Stimulated activated CD8-positive, alpha-beta memory T cell treated with anti-CD3 and anti-CD28 coated beads, Interleukin-2, amount 100 ng/mL, for 1 hour (primary cell): ENCODE measurements around the gene SEMA5A.

Experiments
- DNase-seq, 2 donors: peaks; one replicate each; pipeline ENCODE4 v3.0.0-alpha.2; 2020; ENCODE audit warnings: low read depth in 2 of 2

Gene SEMA5A

DNA sequence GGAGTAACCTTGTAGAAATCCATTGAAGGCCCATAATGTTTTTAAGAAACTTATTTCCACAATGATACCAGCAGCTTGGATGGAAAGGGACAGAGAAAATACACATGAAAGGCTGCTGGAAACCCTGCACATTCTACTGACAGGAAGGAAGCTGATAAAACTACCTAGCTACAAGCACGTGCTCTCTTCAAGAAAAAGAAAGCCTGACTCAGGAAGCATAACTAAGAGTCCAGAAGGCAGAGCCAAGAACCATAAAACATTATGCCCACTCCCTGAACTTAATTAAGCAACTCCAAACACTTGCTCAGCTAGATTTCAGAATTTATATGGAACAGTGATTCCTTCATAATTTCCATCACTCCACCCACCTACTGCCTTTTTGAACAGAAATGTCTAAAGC, 430.8 kb downstream of the SEMA5A start:
- no peak for DNase-seq

DNA sequence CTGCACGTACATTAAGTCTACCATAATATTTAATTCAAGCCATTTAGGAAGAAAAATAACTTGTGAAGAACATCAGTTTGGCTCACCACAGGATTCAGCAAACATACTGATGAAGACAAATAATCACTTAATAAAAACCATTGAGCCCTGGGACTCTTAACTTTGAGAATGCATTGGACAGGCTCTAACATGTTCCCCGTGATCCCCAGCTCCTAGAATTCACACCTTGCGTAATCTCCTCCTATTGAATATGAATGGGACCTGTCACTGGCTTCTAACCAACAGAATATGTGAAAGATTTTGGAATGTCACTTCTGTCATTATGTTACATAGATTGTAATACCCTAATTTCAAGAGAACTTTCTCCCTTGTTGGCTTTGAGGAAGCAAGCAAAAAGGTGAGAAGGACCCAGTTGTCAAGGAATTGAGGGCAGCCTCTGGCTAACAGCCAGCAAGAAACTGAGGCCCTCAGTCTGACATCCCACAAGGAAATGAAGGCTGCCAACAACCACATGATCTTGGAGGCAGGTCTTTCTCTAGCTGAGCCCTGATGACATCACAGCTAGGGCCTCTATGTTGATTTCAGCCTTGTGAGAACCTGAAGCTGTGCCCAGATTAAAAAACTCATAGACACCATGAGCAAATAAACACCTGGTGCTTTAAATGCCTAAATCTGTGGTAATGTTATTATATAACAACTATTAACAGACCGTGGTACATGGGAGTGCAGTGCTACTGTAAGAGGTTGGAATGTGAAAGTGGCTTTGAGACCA, 433.2 kb downstream of the SEMA5A start:
- DNase-seq: no peak

DNA sequence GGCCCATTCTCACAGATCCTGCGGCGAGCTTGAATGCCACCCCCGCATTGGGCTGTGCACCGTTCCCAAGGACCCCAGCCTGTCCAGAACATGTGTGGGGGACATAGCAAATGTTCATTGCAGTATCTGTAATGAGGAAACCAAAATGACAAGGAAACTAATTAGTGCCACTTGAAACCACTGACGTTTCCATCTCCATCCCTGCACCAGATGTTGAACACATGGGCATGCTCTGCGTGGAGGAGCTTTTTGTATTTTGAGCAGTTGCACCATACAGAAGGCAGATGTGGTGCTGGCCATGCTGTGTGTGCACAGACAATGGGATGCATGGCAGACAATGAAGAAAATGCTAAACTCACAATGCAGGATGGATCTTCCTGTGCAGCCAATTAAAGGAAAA, 437.7 kb downstream of the SEMA5A start:
- no peak for DNase-seq

DNA sequence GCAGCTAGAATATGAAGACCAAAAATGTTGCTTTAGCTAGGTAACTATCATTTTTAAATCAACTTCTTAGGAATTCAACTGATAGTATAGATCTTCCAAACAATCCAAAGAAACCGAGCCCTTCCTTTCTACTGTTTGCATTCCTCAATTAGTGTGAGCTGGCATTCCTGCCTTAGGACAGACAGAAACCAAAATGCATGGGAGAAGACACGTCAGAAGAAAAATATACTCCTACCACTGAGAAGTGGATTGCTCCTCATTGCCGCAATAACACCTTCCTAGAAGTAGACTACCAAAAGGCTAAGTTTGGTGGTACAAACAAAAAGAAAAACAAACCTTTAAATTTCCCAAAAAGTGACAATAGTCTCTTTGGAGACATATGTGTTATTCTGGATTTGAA, 440.0 kb downstream of the SEMA5A start:
- DNase-seq: no peak

DNA sequence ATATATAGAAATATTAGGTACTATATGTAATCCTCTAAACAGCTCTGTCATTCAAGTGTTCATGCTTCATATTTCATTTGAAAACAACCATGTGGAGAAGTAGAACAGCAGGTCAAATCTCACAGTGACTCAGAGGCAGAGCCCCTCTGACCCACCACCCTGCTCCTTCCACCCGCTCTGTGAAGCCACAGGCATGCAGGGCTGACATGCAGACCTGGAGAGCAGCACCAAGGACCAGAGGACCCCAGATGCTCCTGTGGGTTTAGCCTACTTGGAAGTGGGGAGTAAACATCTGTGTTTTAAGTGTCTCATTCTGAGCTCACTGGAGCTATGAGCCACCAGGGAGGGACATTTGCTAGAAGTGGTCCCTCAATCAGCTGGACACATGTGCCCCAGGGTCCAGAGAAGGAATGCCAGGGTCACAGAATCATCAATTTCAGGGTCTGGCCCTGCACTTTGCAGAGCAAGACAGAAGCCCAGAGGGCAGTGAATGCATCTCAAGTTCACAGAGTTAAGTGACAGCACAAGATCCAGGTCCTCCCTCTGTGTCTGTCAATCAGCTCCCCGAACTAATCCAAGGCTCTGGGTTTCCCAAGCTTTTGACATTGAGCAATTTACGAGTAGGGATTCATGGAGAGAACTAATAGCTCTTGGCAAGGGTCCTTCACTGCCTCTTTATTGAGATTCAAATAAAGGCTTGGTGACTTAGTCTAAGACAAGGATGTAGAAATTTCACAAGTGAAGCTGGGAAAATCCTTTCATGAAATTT, 441.1 kb downstream of the SEMA5A start:
- no peak for DNase-seq

- DNase-seq: no peak
Observed at GRCh38 chr5:9103290-9103689, 442.6 kb downstream of the SEMA5A start.

DNA sequence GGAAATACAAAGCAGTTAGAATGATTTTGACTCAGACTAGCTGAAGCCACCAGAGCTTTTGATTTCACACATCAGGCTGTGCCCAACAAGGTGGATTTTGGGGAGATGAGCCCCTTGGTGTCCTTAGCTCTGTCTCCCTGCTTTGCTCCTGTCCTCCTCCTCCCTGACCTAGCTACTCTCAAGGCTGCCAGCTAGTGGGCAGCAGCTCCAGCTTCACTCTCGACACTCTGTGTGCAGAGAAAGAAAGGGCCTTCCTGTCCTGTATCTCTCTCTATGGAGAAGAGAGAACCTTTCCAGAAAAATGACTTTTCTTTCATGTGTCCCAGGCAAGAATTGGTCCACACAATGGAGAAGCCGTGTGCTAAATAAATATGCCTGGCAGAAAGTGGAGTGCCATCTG, 446.2 kb downstream of the SEMA5A start:
- no peak for DNase-seq

GRCh38 chr5:9098990-9099389, 446.9 kb downstream of the SEMA5A start:
- DNase-seq: no peak

DNA sequence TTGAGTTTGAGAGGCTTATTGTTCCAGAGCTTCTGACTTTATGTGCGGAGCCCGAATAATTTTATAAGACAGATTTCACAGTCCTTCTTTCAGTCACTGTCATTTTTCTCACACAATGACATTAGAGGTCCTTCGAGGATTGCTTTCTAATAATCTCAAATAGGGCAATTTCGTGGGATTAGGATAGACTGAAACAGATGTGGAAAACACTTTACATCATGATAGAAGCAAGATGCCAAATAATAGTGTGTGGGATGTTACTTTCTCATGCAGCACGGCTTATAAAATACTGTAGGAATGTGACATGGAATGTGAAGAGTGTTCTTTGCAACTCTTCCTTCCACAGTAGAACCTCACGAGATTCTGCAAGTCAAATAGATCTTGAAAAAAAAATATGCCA, 451.3 kb downstream of the SEMA5A start:
- DNase-seq: no peak

GRCh38 chr5:9091896-9092662, 453.8 kb downstream of the SEMA5A start:
- no peak for DNase-seq

DNA sequence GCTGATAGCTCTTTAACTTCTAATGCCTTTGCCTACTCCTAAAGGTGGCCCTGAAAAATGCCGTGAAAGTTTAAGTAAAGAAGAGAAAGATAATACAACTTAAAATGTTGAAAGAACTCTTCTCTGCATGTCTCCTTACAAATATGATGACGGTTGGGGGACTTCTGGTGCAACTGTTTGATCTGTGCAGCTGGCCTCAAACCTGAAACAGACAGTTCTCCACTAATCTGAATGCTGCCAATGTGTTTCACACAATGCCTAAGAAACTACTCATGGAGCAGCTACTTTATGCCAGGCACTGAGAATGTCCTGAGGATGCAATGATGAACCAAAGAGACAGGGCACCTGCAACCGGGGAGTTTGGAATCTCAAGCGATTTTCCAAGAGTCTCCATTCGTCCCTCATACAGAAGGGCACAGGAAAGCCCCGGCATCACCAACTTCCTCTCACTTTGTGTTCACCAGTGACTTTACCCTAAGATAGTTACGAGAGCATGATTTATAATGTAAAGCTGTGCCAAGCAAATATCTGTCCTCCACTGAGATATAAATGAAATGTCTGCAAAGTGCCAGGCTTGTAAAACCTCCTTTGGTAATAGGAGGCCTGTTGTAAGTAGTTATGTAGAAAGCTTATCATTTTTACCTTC, 455.4 kb downstream of the SEMA5A start:
- no peak for DNase-seq

DNA sequence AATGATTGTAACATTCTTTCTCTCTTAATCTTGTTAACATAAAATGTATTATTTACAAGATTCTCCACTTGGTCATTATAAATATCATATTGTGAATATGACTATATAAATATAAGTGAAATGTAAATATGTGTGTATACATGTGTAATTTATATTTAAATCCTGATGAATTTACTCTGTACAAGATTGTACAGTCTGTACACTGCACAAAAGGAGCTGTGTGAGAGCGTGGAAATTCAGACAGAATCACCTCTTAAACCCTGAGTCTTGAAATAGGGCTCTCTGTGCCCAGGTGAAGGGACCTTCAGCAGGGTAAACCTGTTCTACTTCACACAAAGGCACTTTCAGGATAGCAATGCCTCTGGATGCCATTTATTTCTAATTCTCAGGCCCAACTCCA, 456.0 kb downstream of the SEMA5A start:
- no peak for DNase-seq

DNA sequence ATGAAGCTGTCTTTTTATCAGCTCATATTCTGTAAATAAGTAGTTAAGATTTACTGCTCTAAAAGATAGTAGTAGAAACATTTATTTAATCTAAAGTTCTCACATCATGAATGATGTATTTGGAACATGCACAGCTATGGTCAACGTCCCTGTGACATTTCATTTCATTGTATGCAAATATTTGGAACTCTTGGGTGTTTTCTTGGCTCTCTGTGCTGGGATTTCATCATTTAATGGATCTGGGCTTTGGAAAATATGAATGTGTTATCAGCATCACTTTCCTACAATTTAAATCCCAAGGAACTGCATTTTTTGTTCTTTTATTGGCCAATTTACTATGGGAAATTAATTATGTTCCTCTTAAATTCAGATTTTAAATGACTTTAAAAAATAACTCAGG, 462.9 kb downstream of the SEMA5A start:
- no peak for DNase-seq

DNA sequence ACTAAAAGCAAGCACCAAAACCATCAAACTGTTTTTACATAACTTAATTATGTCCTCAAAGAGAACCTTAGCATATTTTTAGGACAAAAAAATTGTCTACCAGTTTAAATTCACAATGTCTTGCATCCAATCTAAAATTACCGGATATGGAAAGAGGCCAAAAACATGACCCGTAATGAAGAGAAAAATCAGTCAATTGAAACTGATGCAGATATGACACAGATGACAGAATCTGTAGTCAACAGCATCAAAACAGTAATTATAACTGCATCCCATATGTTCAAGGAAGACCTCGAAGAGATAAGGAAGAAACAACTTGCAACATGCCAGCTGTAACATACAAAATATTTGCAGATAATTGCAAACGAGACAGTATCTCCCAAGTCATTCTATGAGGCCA, 473.2 kb downstream of the SEMA5A start:
- no peak for DNase-seq

DNA sequence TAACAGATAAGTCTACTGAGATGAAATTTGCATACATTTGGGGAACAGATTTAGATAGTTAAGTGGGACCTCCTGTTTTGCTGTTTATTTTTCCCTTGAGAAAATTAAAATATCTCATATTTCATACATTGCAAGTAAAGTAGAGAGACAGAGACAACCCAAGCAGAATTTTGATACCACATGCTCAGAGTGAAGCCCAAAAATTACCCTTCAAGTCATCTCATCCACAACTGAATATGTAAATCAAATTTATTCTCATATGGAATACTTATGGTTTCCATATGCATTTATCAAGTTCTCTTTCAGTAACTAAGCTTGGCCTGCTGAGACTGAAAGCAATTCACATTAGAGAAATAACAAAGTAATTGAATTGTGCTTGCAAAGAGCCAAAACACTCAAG, 474.4 kb downstream of the SEMA5A start:
- no peak for DNase-seq

DNA sequence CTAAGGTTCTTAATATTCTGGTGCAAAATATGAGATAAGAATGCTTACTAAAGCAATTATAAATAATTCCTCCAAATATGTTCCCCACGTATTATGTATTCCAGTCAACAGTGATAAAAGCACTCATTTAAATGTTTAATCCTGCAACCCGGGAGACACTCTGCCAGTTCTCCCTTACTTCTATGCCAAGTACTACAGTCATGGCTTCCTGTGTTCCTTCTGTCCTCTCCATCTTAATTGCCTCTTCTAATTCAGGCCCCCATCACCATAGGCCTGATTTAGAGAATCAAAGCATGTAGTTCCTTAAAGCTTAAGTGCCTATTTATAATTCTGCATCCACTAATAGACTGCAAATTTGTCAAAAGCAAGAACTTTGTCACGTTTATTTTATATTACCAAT, 474.8 kb downstream of the SEMA5A start:
- DNase-seq: no peak

DNA sequence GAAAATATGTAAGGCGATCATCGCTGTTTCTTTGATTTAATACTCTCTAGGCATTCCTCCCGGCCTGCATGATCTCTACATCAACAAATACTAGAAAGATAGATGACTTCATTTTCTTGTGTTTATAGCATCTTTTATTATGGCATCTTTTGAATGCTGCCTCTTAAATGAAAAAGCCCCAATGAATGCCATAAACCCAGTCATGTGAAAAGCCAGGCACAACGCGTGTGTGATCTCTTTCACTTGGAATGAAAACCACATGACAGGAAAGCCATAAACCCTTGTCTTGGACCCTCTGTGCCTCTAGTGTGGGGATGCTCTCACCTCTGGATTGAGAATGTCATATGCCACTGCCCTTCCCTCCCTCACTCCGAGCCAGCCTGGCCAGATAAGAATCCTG, 476.2 kb downstream of the SEMA5A start:
- no peak for DNase-seq

- DNase-seq: no peak
Observed at GRCh38 chr5:9067154-9067553, 478.7 kb downstream of the SEMA5A start.

- no peak for DNase-seq
Observed at GRCh38 chr5:9066349-9066748, 479.5 kb downstream of the SEMA5A start.

- DNase-seq: no peak
Observed at GRCh38 chr5:9063615-9064245, 482.1 kb downstream of the SEMA5A start.

DNA sequence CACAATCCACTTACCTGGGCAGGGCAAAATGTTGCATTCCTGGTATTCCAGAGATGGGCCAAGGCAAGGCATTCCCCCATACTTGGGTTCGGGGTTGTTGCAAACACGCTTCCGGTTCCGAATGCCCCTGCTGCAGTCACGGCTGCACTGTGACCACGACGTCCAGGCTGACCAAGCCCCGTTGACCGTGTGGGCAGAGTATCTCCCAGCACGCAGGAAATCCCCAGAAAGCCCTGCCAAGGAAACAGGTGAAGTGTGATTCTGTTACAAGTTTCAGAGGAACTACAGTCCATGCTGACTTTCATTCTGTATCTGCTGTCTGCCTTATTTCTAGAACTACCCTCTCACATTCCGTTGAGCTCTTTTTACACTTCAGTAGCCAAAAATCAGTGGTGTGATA, 483.0 kb downstream of the SEMA5A start:
- no peak for DNase-seq
